Left hindlimb (tissue), 1 donor: Measurements from ENCODE around the gene SMARCE1.
"Not testable (repeated sequence)": the region's sequence is repeated elsewhere in the genome, so short reads cannot be mapped to it uniquely, and the experiment has no call there.

ENCODE experiments used
- DNase-seq: peaks from one replicate; pipeline ENCODE4 v3.0.0-alpha.2; 2018

The SMARCE1 gene

DNA sequence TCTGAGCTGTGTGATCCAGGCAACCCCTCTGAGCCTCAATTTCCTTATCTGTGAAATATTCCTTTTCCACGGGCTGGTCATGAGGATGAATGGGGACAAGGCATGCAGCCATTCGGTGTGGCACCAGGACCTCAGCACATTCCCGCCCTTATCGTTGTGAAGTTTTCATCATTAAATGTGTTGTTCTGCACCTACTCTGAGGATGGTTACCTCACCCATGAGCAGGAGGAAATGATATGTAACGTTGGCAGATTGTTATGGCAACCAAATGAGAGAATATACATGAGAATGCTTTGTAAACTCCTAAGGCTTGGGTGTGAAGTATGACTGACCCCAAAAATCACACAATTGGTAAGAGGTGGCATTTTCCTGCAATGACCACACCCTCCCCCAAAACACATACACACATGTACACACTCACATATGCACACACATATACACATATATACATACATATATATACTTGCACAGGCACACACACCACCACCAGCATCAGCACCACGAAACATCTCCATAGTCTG lies 39.5 kb downstream of the SMARCE1 start:
- no peak for DNase-seq

DNA sequence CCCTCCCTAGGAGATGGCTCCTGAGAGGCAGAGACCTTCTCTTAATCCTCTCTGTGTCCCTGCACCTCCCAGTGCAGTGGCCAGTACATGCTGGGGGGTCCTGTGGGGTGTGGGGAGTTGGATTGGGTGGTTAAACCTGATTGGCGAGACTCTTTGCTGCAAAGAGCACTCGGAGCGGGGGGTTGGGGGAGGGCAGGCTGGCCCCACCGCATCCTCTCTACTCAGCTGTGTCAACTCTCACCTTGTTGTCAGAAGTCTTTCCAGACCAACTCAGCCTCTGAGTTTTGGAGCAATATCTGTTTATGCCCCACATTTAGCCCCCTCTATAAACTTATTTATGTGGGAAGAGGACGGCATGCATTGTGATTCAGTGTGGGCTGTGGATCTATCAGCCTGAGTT lies 40.0 kb downstream of the SMARCE1 start:
- no peak for DNase-seq

DNA sequence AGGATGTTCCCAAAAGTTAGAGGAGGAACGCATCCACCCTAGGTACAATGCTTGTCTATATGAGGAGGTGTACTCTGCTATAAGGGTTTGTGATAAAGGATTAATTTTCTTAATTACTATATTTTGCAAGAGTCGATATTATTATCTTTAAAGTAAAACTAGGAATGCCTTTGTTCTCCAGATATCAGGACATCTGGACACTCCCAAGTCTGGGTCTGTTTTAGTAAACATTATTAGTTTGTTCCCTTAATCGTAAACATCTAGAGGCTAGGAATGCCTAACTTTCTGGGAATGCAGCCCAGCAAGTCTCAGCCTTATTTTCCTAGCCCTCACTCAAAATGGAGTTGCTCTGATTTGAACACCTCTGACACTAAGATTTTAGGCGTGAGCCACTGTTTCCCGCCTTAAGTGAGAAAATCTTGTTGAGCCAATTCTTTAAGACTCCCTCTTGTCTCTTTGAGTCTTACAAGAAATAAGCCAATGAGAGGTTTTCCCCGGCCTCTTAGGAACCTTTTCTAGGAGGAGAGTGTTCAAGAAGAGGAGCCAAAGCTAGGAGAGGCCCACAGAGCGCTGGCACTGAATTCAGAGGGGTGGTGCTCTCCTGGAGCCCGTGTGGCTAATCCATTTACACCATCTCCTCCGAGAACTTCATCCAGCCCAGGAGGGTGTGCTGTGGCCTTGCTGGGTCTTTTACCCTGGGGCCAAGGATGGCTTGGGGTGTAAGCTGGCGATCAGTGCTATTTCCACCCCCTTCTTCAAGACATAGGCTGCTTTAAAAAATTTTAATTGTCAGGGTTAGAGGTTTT lies 40.9 kb downstream of the SMARCE1 start:
- no peak for DNase-seq

DNA sequence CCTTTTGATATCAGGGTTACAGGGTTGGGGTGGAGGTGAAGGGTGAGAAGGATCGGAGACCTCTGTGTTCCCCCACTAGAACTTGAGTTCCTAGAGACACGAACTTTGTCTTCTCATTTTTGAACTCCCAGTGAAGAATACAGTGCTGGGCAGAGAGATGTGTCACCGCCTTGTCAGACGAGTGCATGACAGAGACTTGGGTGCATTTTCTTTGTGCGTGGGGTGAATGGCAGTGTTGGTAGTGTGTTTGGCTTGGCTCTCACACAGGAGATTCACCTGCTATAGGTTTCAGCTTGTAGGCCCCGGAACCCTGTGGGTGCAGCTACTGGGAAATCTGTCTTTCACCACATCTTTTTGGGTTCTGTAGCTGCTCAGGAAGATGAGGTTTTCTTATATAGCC lies 42.3 kb downstream of the SMARCE1 start:
- DNase-seq, result no peak

DNA sequence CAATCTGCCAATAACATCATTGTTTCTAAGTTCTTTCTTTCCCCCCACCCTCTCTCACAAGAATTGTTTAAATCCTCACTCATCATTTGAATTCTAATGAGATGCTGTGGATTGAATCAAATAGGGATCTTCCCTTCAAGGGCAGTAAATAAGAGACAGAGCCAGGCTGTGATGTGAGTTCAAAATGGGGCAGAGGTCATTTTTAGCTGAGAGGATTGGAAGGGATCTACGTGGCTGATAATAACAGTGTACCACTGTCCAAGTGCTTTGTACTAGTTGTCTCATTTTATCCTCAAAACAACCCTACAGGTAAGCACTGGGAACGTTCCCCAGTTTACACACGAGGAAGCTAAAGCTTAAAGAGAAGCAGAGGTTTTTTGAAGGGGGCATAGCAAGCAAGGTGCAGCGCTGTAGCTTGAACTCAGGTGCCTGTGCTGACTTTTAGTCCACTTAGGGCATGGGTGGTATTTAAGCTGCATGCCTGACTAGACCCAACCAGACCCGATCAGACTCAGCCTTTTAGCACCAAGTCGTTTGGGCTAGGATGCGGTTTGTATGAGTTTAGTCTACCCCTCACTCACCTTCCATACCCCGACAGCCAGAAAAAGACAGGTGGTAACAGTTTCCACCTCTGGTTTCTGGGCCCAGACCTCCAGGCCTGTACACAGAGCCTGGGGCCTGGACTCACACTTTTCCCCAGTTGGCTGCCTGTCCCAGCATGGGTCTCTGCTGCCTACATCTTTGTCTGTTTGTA lies 43.1 kb downstream of the SMARCE1 start:
- DNase-seq, result no peak

DNA sequence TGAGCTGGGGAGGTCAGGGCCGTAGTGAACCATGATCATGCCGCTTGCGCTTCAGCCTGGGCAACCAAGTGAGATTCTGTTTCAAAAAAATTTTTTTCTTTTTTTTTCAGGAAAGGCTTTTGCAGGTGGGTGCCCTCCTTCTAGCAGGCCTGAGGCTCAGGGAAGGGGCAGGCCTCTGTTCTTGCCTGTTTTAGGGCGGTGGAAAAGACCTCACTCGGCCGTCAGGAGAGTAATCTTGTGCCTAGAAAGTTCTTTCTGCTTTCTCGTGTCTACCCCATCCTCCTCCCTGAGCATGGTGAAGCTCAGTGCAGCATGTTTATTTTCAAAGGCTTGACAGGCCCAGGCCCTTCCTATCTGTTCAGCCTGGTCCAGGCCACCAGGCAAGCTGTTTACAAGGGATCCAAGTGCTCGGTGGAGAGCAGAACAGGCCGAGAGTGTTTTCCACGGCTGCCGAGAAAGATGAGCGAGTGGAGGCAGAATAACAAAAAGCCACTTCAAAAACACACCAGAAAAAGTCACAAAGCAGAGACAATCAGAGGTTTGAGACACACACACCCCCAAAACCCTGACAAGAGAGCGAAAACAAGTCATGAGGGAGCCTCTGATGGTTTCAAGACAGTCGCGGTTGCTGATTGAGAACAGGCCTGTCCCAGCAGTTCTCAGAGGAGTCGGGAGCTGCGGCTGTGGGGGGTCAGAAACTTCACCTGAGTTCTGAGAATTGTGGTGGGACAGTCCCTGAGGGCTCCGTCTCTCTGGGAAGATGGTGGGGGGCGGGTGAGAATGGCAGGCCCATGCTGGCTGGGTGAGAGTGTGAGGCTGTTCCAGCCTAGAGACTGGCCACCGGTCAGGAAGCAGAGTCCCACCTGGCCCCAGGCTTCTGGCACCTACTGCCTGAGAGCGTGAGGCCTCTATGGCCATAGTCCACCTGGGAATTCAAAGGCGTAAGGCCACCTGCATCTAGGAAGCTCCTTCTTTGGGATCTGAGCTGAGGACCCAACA lies 44.9 kb downstream of the SMARCE1 start:
- no peak for DNase-seq

DNA sequence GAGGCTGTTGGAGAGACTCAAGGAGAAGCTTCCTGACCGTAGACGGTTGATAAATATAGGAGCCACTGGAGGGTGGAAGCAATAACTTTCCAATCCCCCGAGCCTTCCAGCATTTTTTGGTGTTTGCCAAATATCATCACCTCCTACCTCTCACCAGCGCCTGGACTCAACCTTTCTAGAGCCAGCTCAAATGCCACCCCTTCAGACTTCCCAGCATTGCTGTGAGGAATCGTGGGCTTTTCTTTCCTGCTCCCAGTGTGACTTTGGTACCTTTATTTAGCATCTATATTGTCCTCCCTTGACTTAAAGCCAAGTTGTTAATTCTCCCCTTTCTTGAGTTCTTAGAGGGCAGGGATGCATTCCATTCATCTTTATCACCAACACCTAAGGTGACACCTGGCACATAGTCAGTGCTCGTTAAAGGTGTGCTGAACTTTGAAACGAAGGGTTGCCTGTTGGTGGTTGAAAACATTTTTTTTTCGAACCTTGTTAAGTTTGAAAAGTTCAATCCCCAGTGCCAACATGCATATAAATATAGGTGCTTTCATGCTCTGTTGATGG lies 47.1 kb downstream of the SMARCE1 start:
- DNase-seq, result no peak

DNA sequence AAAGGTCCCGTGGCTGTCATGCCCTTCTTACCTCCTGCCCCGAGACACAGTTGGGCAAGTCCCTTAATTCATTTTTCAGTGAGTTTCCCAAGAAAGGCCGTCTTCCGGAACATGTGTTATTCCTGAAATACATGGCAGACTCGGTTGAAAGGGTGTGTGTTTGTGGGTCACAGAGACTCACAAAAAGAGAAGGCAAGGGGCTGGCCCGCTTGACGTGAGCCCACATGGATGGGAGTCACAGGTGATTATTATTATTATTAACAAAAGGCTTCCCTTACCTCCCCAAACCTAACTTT lies 48.2 kb downstream of the SMARCE1 start:
- DNase-seq, result no peak

DNA sequence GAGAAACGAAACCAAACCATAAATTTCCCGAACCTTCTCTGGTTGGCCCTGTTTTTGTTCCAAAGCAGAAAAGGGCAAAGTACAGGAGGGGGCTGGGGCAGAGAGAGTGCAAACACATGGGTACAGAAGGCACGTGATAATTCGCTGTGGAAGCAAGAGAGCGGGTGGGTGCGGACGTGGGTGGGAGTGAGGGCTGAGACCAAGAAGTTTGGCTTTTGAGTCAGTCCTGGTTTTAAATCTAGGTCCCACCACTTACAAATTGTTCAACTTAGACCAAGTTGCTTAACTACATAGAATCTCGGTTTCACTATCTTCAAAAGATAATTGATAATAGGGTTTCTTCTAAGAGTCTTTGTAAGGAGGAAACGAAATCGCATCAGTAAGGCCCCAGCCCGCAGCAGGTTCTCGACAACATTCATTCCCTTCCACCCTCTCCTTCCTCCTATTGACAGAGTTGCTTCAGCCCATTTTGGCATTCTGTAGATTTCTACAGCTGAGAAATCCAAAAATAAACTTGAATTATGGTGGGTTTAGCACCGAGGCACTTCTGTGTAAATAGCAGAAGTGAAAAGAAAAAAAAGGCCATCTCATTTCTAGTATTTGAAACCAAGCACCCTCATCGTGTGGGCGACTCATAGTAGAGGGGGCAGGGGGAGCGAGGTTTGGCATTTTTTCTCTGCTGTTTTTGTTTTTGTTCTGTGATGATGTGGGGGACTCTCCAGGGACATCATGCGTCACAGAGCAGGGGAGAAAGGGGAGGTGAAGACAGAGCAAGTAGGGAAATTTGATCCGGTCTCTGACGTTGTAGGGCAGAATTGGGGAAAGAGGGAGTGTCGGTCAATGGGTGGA lies 48.8 kb downstream of the SMARCE1 start:
- DNase-seq, result no peak

DNA sequence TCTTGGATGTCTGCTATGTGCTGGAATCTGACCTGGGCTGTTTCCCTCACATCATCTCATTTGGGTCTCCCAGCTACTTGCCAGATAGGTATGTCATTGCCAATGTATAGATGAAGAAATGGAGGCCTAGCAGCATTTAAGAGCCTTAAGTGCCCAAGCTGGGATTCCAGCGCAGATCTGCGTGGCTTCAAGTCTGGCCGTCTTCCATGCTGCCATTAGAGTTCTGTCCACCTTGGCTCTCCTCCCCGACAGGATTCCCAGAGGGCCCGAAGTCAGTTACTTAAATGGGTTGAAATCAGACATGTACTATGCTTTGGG lies 49.4 kb downstream of the SMARCE1 start:
- no peak for DNase-seq

DNA sequence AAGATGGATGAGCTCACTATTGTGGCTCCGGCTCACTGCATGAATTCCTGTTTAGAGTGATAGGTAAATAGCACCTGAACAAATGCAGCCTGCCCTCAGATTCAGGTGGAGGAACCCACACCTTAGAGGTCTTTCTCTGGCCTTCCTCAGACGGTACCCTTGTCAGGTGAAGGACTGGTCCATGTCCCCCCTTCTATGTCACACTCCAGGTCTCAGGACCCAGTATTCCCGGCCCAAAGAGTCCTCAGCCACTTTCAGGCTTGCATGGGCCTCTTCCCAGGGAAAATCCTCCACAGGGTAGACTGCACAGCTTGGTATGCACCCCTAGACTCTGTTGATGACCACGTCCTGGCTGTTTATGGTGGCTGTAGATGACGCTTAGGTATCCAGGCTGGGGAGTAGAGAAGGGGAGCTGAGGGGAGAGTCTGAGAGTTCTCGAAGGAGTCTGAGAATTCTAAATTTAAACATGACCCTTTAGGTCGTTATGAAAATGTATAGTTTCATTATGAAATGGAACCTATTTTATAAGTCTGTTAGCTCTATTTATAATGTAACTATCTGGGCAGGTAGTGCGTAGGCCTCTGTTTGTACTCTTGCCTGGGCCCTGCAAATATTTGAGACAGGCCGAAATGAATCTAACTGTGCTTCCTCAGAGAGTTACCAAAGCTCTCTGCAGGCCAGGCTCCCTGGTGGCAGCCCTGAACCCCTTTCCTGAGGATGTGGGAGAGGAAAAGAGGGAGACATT lies 49.9 kb downstream of the SMARCE1 start:
- no peak for DNase-seq

DNA sequence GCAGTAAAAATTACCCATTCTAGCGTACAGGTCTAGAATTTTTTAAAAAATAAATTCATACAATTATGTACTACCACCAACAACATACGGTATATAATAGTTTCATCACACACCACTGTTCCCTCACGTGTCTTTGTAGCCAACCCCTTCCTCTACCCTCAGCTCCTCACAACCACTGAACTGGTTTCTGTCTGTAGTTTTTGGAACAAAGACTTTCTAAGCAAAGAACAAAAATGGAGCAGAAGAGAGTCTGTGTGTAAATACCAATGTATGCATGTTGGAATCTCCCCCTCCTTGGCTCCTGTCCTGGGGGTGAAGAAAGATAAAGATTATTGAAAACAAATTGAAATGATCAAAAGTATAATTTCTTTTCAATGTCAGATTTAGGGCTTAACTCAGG lies 50.5 kb downstream of the SMARCE1 start:
- DNase-seq, result no peak

DNA sequence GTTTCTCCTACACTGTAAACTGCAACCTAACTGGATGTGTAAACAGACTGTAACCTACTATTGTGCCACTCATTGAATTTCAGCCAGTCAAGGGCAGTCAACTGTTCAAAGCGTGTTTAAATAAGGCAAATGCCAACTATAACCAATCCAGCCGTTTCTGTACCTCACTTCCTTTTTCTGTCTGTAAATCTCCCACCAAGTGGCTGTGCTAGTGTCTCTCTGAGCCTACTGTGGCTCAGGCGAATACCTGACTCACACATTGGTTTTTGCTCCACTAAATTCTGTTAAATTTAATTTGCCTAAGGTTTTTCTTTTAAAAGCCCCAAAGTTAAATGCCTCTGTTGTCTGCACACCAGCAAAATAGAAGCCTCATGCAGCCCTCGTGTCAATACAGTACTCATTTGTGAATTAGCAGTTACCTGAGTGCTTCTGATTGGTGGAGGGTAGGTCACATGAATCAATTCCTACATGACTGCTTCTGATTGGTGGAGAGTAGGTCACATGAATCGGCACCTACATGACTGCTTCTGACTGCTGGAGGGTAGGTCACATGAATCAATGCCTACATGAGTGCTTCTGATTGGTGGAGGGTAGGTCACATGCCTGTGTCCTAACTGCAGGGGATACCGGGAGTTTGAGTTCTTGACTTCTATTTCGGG lies 51.2 kb downstream of the SMARCE1 start:
- DNase-seq, result no peak

DNA sequence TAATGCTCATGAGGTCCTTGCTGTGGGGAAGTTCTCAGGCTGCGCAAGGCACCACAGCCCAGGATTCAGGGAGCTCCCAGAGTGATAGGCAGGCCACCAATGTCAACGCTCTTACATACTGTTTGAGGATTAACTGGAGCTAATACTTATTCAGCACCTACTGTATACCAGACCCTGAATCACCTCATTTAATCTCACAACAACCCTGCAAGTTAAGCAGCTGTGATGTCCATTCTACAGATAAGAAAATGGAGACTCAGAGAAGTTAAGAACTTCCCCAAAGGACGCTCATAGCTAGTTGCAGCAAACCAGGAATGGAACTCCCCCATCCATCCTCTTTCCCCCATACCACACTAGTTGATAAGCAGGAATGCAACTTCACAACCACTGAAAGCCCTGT lies 56.9 kb downstream of the SMARCE1 start:
- no peak for DNase-seq

DNA sequence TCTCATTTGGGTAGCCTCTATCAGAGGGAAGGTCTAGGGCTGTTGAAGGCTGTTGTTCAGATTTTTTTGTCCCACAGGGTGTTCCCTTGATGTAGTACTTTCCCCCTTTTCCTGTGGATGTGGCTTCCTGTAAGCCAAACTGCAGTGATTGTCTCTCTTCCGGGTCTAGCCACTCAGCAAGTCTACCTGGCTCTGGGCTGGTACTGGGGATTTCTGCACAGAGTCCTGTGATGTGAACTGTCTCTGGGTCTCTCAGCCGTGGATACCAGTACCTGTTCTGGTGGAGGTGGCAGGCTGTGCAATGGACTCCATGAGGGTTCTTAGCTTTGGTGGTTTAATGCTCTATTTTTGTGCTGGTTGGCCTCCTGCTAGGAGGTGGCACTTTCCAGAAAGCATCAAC lies 59.1 kb downstream of the SMARCE1 start:
- no peak for DNase-seq

DNA sequence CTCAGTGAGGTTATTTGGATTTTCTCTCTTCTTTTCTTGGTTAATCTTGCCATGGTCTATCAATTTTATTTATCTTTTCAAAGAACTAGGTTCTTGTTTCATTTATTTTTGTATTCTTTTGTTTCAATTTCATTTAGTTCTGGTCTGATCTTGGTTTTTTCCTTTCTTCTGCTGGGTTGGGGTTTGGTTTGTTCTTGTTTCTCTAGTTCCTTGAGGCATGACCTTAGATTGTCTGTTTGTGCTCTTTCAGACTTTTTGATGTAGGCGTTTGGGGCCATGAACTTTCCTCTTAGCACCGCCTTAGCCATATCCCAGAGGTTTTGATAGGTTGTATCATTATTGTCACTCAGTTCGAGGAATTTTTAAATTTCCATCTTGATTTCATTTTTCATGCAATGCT lies 61.4 kb downstream of the SMARCE1 start:
- not testable (repeated sequence) for DNase-seq

DNA sequence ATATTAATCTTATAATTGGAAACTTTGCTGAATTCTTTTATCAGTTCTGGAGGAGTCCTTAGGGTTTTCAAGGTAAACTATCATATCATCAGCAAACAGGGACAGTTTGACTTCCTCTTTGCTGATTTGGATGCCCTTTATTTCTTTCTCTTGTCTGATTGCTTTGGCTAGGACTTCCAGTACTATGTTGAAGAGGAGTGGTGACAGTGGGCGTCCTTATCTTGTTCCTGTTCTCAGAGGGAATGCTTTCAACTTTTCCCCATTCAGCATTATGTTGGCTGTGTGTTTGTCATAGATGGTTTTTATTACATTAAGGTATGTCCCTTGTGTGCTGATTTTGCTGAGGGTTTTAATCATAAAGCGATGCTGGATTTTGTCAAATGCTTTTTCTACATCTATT lies 62.7 kb downstream of the SMARCE1 start:
- DNase-seq, result not testable (repeated sequence)

DNA sequence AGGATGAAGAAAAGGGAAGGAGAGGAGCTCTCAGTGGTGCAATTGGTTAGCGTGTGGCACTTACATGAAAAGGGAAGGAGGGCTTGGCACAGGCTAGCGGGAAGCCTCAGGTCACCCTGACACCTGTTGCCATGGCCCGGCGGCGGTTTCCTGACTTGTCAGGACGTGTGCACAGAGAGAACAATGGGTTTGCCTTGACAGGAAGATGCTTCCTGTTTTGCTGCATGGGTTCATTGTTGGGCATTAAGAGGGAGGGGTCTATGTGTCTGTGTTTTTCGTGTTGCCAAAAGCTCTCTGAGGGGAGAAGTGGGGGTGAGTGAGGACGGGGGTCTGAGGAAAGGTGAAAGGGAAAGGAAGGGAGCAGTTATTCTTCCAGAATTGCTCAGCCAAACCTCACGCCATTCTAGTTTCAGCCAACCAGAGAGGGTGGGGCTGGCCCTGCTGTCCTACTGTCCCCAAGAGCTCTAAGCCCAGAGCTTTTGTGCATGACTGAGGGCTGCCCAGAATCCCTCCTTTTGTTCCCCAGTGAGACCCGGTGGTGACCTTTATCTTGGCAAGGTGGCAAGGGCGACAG lies 65.2 kb downstream of the SMARCE1 start:
- DNase-seq, result no peak

DNA sequence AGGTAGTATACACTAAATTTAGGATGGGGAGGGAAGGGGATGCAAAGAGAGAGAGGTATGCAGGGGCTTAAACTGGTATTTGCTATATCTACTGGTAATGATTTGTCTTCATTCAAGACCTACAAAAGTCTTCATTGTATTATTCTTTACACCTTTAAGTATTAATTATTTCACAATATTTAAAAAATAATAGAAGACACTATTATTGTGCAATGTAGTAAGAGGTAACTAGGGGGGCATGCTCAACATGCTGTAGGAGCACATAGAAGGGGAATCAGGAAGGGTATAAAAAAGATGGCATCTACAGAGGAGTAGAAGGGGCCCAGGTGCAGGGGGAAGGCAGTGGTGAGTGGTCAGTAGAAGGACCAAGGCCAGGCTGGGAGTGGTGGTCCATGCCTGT lies 67.5 kb downstream of the SMARCE1 start:
- no peak for DNase-seq

DNA sequence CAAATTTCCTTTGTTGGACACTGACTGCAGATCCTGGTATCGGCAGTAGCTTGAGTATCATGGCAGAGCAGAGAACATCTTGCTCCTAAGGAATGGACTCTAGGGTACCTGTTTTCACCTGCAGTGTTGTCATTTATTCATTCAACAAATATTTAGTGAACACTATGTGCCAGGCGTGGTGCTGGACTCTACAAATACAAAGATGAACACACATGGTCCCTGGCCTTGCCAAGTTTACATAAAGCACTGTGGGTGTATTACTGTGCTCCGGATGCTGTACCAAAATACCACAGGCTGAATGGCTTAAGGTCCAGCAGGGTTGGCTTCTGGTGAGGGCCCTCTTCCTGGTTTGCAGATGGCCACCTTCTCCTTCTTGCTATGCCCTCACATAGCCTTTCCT lies 68.1 kb downstream of the SMARCE1 start:
- no peak for DNase-seq
